Activated CD4-positive, alpha-beta T cell treated with anti-CD3 and anti-CD28 coated beads, Interleukin-2, amount 10 ng/mL, durations not matched to agents 24 days and 14 days (primary cell): ENCODE results near the gene MTA1. TPM values are rescaled to one million over a fixed set of nuclear protein-coding genes. Genes with fewer than 3 reads are reported as not detected.

Experiments used
- DNase-seq: peaks from one replicate; pipeline ENCODE4 v3.0.0; 2022
- H3K27ac Mint-ChIP-seq: one replicate; pipeline ENCODE4 v1.8.0; 2022; ENCODE audit warnings: mild to moderate bottlenecking, mixed read lengths
- H3K27me3 Mint-ChIP-seq: one replicate; pipeline ENCODE4 v1.8.0; 2022; ENCODE audit warnings: mixed read lengths
- H3K36me3 Mint-ChIP-seq: one replicate; pipeline ENCODE4 v1.8.0; 2022; ENCODE audit warnings: low read depth, mild to moderate bottlenecking, mixed read lengths
- H3K4me1 Mint-ChIP-seq: one replicate; pipeline ENCODE4 v1.8.0; 2021; ENCODE audit warnings: mixed read lengths
- H3K4me3 Mint-ChIP-seq: one replicate; pipeline ENCODE4 v1.8.0; 2022; ENCODE audit warnings: mild to moderate bottlenecking, moderate library complexity, mixed read lengths
- H3K9me3 Mint-ChIP-seq: one replicate; pipeline ENCODE4 v1.8.0; 2021; ENCODE audit warnings: mixed read lengths
- intact Hi-C: fragments of 100-400 bp; cut with micrococcal nuclease; formaldehyde crosslinking; loops from one replicate; pipeline ENCODE4 v1.15.1; 2023
- total RNA-seq: library from RNA; stranded (reverse); gene quantifications from 2 replicates; pipeline ENCODE4 v1.2.3, GENCODE V29; 2022

Gene MTA1
- total RNA-seq, 1 donor from 2014 or later: 187 TPM

DNA sequence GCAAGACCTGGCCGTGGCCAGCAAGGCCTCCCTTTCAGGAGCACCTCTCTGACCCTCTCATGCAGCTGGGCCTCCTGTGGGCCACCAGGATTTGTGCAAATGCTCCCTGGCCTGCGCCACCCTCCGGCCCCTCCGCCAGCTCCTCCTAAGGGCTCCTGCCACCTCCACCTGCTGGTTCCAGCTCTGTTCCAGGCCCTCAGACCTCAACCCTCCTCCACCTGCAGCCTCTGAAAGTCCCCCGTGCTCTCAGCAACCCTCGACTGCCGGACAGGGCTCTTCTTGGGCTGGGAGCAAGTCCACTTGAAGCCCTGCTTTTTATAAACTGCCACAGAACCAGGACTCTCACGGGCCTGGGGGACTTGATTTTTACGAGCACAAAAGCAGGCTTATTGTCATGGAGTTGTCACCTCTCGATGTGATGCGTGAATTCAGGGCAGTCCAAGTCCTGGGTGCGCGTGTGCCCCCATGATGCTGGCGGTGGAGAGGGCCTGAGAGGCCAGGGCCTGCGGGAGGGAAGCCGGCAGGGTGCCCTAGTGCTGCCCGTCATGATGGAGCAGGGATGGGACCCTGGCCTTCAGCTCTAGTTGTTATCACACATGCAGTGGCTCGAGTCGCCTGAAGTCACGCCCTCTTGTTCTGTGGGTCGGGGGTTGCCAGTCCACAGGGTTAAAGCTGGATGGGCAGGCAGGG lies 80.6 kb downstream of the MTA1 start:
- Mint-ChIP-seq H3K36me3 (peaks cover 1% of the 10 kb centered on the region), H3K4me1 (no peaks in the 10 kb centered on the region), H3K27ac (no peak overlapping the region), H3K27me3 (no peaks in the 10 kb centered on the region), H3K9me3 (no peaks in the 10 kb centered on the region), H3K4me3 (no peak overlapping the region)
- no peak for DNase-seq
- intact Hi-C loops: no loop called here

DNA sequence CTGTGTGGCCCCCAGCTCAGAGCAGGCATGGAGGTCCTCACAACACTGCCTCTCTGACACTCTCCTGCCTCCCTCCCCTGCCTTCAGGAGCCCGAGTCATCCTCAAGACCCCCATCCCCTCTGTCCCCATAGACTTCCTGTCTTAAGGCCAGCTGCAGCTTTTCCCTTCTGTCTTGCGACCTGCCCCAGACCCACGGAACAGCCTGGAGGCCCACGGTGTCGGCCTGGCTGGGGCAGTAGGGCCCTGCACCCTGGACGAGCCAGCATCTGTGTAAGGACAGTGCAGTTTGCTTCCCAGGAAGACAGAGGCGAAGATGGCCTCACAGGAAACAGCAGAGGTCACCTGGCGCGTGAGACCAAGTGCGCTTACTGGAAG lies 81.1 kb downstream of the MTA1 start:
- H3K4me3 Mint-ChIP-seq: no peak overlapping the region
- H3K36me3 Mint-ChIP-seq: peaks cover 1% of the 10 kb centered on the region
- H3K9me3 Mint-ChIP-seq: no peaks in the 10 kb centered on the region
- DNase-seq: no peak
- H3K4me1 Mint-ChIP-seq: no peaks in the 10 kb centered on the region
- H3K27me3 Mint-ChIP-seq: no peaks in the 10 kb centered on the region
- intact Hi-C loops: no loop called here
- no peak overlapping the region for H3K27ac Mint-ChIP-seq

DNA sequence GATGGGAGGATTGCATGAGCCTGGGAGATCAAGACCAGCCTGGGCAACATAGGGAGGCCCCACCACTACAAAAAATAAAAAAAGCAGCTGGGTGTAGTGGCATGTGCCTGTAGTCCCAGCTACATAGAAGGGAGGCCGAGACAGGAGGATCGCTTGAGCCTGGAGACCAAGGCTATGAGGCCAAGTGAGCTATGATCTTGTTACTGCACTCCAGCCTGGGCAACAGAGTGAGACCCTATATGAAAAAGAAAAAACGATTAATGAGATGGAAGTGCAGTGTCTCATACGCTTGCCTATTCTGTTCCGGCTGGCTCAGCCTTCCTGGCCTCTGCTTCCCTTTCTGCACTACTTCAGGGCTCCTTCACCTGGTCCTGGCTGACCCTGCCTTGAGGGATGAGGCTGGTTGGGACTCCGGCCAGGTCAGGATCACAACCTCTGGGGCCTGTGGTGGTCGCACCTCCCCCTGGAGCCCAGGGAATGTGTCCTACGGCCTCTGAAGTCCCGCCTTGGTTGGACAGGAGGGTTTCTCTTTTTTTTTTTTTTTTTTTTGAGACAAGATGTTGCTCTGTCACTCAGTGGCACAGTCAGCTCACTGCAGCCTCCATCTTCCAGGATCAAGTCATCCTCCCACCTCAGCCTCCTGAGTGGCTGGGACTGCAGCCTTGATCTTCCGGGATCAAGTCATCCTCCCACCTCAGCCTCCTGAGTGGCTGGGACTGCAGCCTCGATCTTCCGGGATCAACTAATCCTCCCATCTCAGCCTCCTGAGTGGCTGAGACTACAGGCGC lies 82.1 kb downstream of the MTA1 start:
- intact Hi-C loops: no loop called here

DNA sequence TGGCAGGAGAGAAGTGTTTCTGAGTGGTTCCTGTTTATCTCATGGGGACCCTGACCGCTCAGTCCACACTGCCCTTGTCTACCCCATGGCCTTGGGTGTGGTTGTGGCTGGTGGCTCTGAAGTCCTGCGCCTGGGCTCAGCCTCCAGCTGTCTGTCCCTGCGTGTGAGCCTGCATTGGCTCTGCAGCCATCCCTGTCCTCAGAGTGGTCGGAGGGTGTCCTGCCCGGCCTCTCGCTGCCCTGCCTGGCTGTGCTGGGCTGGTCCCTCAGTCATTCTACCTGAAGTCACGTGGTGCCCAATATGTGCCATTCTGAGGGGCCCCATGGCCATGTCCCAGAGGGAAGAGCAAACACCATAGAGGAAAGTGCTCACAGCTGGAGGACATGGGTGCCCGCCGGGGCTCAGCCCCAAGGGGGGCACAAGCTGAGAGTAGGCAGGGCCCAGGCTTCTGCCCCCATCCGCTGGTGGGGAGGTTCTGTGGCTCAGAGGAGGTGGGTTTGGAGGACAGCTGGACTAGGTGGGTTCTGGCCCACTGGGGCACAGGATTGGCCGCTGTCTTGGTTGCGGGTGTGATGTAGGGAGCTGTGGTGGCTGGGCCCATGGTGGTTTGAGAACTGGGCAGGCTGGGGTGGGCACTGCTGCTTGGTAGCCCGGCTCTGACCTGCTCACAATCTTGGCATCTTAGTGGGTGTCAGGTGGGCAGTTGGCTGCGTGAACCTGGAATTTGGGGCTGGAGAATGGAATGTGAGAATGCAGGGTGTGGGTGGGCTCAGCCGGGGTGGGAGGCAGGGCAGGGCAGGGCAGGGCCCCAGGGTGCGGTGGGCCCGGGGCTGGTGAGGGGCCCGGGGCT lies 83.0 kb downstream of the MTA1 start:
- Mint-ChIP-seq H3K36me3 (peaks cover under 1% of the 10 kb centered on the region), H3K27me3 (peaks cover 3% of the 10 kb centered on the region), H3K27ac (no peak overlapping the region), H3K4me3 (no peak overlapping the region), H3K9me3 (no peaks in the 10 kb centered on the region), H3K4me1 (no peaks in the 10 kb centered on the region)
- intact Hi-C loops: no loop called here
- no peak for DNase-seq

More for the DNA sequence above, 82.1 kb downstream of the MTA1 start:
- H3K4me3 Mint-ChIP-seq: no peak overlapping the region
- H3K4me1 Mint-ChIP-seq: no peaks in the 10 kb centered on the region
- no peak overlapping the region for H3K27ac Mint-ChIP-seq
- no peak for DNase-seq
- peaks cover 1% of the 10 kb centered on the region for H3K27me3 Mint-ChIP-seq
- no peaks in the 10 kb centered on the region for H3K9me3 Mint-ChIP-seq
- peaks cover 1% of the 10 kb centered on the region for H3K36me3 Mint-ChIP-seq

DNA sequence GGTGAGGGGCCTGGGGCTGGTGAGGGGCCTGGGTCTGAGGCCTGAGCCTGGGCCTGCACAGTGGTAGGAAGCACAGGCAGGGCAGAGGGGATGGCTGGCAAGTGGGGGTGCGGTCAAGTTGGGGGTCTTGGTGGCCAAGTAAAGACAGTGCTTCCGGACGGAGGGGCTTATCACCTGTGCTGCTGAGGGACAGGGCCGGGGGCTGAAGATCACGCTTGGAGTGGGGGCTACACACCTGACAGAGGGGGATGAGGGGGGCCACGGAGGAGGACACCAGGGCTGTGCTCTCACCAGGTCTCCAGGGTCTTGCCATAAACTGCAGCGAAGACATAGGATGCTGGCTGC lies 83.6 kb downstream of the MTA1 start:
- no peak overlapping the region for H3K4me3 Mint-ChIP-seq
- H3K36me3 Mint-ChIP-seq: no peaks in the 10 kb centered on the region
- H3K4me1 Mint-ChIP-seq: peaks cover 3% of the 10 kb centered on the region
- no peak overlapping the region for H3K27ac Mint-ChIP-seq
- H3K9me3 Mint-ChIP-seq: no peaks in the 10 kb centered on the region
- peaks cover 6% of the 10 kb centered on the region for H3K27me3 Mint-ChIP-seq
- DNase-seq: no peak
- intact Hi-C loops: no loop called here

DNA sequence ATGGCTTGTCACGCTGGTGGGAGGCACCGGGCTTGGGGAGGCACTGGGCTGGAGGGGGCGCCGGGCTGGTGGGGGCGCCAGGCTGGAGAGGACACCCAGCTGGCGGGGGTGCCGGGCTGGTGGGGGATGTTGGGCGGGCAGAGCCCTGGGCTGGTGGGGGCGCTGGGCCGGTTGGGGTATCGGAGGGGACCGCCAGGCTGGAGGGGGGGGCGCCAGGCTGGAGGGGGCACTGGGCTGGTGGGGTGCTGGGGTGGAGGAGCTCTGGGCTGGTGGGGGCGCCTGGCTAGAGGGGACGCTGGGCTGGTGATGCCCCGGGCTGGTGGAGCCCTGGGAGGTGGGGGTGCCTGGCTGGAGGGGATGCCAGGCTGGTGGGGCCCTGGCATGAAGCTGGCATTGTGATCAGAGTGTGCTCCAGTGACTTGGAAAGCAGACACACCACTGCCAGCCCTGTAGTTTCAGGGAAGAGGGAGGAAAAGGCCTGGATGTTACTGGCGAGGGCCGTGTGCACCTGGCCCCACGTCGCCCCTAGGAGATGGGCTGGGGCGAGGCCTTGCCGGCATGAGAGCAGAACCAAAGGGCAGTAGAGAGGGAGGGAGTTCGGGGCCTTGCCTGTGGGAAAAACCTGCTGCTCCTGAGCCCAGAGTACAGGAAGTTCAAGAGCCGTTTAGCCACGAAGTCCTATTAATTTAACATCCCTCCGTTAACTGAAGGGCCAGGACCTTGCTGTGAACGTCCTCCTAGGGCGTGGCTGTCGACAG lies 84.5 kb downstream of the MTA1 start:
- H3K27ac Mint-ChIP-seq: no peak overlapping the region
- peaks cover 9% of the 10 kb centered on the region for H3K27me3 Mint-ChIP-seq
- H3K4me1 Mint-ChIP-seq: peaks cover 3% of the 10 kb centered on the region
- no peaks in the 10 kb centered on the region for H3K36me3 Mint-ChIP-seq
- DNase-seq: no peak
- intact Hi-C loops: no loop called here
- H3K4me3 Mint-ChIP-seq: no peak overlapping the region
- H3K9me3 Mint-ChIP-seq: no peaks in the 10 kb centered on the region

DNA sequence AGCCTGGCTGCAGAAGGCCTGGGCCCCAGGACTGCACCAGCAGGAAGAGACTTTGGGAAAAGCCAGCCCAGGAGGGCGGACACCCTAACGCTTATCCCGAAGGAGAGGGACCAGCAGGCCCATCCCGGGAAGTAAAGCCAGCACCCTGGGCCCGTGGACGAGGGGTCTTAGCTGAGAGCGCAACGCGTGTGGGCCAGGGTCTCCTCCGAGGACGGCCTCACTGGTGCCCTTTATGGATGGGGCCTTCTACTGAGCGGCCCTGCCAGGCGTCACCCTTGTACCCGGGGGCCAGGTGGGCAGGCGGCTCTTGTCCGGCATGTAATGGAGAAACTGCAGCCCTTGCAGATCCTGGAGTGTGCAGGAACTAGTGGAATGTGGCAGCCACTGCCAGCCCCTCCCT lies 85.5 kb downstream of the MTA1 start:
- no peak for DNase-seq
- peaks cover 3% of the 10 kb centered on the region for H3K4me1 Mint-ChIP-seq
- H3K27me3 Mint-ChIP-seq: peaks cover 9% of the 10 kb centered on the region
- H3K27ac Mint-ChIP-seq: no peak overlapping the region
- no peaks in the 10 kb centered on the region for H3K36me3 Mint-ChIP-seq
- H3K9me3 Mint-ChIP-seq: no peaks in the 10 kb centered on the region
- intact Hi-C loops: no loop called here
- H3K4me3 Mint-ChIP-seq: no peak overlapping the region

DNA sequence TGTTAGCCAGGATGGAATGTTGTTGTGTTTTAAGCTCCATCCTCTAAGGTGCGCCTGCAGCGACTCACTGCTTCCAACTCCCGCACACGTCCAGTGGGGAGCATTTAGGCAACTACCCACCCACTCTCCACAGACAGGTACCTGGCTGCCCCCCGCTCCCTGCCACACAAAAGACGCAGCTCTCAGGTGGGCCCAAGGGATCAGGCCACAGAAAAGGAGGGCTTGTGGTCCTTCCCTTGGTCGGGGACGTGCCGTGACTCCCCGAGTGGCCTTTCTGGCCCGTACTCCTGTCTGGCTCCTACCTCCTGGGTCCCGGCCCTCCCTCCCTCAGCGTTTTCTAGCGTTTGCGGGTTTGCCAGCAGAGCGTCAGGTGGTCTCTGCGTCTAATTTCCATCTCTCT lies 87.6 kb downstream of the MTA1 start:
- H3K9me3 Mint-ChIP-seq: no peaks in the 10 kb centered on the region
- peaks cover 16% of the 10 kb centered on the region for H3K27me3 Mint-ChIP-seq
- no peak overlapping the region for H3K27ac Mint-ChIP-seq
- DNase-seq: no peak
- no peaks in the 10 kb centered on the region for H3K36me3 Mint-ChIP-seq
- H3K4me1 Mint-ChIP-seq: peaks cover 3% of the 10 kb centered on the region
- intact Hi-C loops: no loop called here
- no peak overlapping the region for H3K4me3 Mint-ChIP-seq

DNA sequence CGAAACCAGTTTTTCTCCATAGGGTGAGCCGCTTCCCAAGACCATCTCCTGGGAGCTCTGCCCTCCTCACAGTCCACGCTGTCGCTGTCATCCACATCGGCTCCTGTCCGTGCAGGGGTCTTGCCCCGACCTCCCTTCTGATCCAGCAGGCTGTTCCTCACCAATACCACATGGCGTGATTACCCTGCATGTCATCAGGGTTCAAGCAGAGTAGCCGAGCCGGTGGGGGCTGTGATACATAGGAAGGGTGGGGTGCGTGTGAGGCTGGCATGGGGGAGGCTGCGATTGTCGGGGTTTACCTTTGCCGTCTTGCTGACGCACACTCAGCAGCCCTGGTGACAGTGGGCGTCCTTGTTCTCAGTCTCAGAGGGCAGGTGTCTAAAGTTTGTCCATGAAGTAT lies 88.4 kb downstream of the MTA1 start:
- Mint-ChIP-seq H3K27ac (no peak overlapping the region), H3K36me3 (no peaks in the 10 kb centered on the region)
- intact Hi-C loops: no loop called here

DNA sequence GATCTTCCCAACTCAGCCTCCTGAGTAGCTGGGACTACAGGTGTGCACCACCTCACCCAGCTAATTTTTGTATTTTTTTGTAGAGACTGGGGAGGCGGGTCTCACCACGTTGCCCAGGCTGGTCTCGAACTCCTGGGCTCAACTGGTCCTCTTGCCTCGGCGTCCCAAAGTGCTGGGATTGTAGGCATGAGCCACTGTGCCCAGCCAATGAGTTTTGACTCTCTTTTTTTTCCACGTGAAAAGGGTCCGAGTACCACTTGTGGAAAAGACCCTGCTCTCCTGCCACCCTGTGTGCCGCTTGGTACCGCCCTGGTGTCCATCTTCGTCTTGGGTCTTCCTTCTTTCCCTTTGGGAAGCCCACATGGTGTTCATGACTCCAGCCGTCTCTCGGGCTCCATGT lies 89.0 kb downstream of the MTA1 start:
- no peak for DNase-seq
- intact Hi-C loops: no loop called here
- H3K4me1 Mint-ChIP-seq: peaks cover 3% of the 10 kb centered on the region
- H3K4me3 Mint-ChIP-seq: no peak overlapping the region
- no peaks in the 10 kb centered on the region for H3K9me3 Mint-ChIP-seq
- H3K36me3 Mint-ChIP-seq: no peaks in the 10 kb centered on the region
- H3K27me3 Mint-ChIP-seq: peaks cover 19% of the 10 kb centered on the region
- H3K27ac Mint-ChIP-seq: no peak overlapping the region

More for the DNA sequence above, 88.4 kb downstream of the MTA1 start:
- H3K4me1 Mint-ChIP-seq: peaks cover 3% of the 10 kb centered on the region
- no peak overlapping the region for H3K4me3 Mint-ChIP-seq
- no peak for DNase-seq
- no peaks in the 10 kb centered on the region for H3K9me3 Mint-ChIP-seq
- H3K27me3 Mint-ChIP-seq: peaks cover 19% of the 10 kb centered on the region

DNA sequence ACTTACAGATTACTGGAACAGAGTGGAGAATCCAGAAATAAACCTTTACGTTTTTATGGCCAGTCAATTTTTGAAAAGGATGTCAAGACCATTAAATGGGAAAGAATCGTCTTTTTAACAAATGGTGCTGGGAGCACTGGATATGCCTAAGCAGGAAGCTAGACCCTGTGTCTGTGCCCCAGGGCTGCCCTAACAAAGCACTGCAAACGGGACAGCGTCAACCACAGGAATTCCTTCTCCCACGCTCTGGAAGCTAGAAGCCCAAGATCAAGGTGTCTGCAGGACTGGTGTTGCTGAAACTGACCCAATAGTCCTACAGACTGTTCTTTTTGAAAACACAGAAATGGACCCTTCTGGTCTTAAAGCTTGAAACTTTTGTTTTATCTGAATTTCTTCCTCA lies 97.5 kb downstream of the MTA1 start:
- no peak overlapping the region for H3K4me3 Mint-ChIP-seq
- H3K27ac Mint-ChIP-seq: no peak overlapping the region
- intact Hi-C loops: no loop called here
- DNase-seq: no peak
- no peaks in the 10 kb centered on the region for H3K4me1 Mint-ChIP-seq
- H3K27me3 Mint-ChIP-seq: peaks cover 28% of the 10 kb centered on the region
- no peaks in the 10 kb centered on the region for H3K36me3 Mint-ChIP-seq
- peaks cover 7% of the 10 kb centered on the region for H3K9me3 Mint-ChIP-seq

DNA sequence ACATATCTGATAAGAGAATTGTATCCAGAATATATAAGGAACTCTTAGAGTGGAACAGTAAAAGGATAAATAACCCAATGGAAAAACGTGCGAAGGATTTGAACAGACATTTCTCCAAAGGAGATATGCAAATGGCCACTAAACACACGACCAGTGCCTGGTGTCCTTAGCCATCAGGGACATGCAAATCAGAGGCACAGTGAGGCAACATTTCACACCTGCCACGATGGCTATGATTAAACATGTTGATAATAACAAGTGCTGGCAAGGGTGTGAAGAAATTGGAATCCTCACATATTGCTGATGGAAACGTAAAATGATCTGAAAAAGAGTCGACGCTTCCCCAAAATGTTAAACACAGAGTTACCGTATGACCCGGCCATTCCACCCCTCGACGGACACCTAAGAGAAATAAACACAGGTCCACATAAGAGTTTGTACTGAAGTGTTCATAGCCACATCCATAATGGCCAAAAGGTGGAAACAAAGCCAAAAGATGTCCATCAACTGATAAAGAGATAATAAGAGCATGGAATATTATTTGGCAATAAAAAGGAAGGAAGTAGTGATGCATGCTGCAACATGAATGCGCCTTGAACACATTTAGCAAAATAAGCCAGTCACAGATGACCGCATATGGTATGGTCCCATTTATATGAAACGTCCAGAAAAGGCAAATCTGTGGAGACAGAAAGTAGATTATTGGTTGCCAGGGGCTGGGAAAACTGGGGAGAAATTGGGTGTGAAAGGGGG lies 100.5 kb downstream of the MTA1 start:
- no peak for DNase-seq
- H3K36me3 Mint-ChIP-seq: no peaks in the 10 kb centered on the region
- H3K4me3 Mint-ChIP-seq: no peak overlapping the region
- H3K4me1 Mint-ChIP-seq: no peaks in the 10 kb centered on the region
- no peak overlapping the region for H3K27ac Mint-ChIP-seq
- intact Hi-C loops: loop anchor here (10.0 kb wide), 1 partner anchor 45 kb away; the partner anchor contains the start of gene CRIP2
- peaks cover 38% of the 10 kb centered on the region for H3K27me3 Mint-ChIP-seq
- peaks cover 7% of the 10 kb centered on the region for H3K9me3 Mint-ChIP-seq
